GM12873 (cell line): ENCODE results near the gene ABHD8.

Source experiments
- TF ChIP-seq, protein P1 (sequence below): IDR thresholded peaks from 2 replicates; pipeline ENCODE4 v1.5.1; 2012; ENCODE audit warnings: low read depth, mild to moderate bottlenecking, moderate library complexity, low read length, control low read depth; ENCODE audit not compliant: insufficient read depth; ENCODE audit errors: missing control alignments

The ABHD8 gene

GRCh38 chr19:17332360-17332676 is 29.1 kb upstream of the ABHD8 start:
- TF ChIP-seq, protein P1, sequence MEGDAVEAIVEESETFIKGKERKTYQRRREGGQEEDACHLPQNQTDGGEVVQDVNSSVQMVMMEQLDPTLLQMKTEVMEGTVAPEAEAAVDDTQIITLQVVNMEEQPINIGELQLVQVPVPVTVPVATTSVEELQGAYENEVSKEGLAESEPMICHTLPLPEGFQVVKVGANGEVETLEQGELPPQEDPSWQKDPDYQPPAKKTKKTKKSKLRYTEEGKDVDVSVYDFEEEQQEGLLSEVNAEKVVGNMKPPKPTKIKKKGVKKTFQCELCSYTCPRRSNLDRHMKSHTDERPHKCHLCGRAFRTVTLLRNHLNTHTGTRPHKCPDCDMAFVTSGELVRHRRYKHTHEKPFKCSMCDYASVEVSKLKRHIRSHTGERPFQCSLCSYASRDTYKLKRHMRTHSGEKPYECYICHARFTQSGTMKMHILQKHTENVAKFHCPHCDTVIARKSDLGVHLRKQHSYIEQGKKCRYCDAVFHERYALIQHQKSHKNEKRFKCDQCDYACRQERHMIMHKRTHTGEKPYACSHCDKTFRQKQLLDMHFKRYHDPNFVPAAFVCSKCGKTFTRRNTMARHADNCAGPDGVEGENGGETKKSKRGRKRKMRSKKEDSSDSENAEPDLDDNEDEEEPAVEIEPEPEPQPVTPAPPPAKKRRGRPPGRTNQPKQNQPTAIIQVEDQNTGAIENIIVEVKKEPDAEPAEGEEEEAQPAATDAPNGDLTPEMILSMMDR: no peak

DNA sequence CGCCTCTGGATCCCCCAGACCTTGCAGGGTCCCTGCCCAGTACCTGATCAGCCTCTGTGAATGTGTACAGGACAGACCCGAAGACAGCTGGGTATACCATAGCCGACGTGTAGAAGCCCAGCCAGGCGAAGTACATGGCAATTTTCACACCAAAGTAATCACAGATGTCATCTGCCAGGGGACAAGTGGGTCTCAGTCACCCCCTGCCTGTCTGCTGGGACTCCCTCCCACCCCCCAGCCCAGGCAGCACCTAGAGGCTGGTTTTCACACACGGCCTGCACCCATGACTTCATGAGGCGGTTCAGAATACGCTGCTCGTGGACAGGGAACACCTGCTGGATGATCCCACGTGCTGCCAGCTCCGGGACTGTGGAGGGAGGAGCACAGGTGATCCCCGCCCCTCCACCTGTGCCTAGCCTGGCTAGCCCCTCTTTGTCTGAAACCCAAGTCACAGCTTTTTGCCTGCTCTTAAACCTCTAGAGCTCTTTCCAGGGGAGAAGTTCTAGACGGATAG is 27.9 kb upstream of the ABHD8 start:
- TF ChIP-seq, protein P1: no peak

DNA sequence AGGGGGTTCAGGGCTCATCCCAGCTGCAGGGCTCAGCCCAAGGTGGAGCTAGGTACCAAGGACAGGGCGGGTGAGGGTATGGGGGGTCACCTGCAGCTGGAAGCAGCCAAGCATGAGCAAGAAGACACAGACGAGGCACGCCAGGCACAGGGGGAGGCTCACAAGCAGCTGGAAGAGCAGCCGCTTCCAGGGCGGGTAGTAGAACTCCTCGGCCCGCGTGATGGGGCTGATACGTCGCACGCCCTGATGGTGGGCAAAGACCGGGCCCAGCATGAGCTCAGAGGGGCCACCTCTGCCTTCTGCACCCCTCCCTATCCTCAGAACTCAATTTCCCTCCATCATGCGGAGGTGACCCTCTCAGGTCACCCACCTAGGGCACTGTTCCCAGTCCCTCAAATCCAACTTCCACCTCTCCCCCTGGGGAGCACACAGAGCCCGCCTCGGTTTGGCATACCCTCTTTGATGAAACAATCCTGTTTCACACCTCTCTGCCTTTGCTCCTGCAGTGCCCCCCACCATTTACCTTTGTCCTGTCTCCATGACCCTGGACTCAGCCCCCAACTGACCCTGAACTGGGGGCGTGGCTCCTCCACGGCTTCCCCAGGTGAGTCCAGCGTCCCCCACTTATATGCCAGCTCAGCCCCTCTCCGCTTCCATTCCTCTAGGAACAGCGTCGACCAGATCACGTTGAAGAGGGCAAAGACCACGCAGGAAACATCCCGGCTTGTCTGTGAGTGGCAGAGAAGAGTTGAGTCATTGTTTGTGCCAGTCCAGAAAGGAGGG is 27.2 kb upstream of the ABHD8 start:
- TF ChIP-seq, protein P1: no peak

- TF ChIP-seq, protein P1: no peak
These were observed 26.4 kb upstream of the ABHD8 start for GRCh38 chr19:17329366-17330261.

GRCh38 chr19:17328517-17329365 is 25.5 kb upstream of the ABHD8 start:
- TF ChIP-seq, protein P1: no peak

- TF ChIP-seq, protein P1: no peak
These were observed 24.7 kb upstream of the ABHD8 start for GRCh38 chr19:17327654-17328516.
